ENCODE results near the gene TAF3. TPM values are rescaled to one million over a fixed set of nuclear protein-coding genes. Genes with fewer than 3 reads are reported as not detected.
"Not testable (repeated sequence)": the region's sequence is repeated elsewhere in the genome, so short reads cannot be mapped to it uniquely, and the experiment has no call there.

The TAF3 gene, protein sequence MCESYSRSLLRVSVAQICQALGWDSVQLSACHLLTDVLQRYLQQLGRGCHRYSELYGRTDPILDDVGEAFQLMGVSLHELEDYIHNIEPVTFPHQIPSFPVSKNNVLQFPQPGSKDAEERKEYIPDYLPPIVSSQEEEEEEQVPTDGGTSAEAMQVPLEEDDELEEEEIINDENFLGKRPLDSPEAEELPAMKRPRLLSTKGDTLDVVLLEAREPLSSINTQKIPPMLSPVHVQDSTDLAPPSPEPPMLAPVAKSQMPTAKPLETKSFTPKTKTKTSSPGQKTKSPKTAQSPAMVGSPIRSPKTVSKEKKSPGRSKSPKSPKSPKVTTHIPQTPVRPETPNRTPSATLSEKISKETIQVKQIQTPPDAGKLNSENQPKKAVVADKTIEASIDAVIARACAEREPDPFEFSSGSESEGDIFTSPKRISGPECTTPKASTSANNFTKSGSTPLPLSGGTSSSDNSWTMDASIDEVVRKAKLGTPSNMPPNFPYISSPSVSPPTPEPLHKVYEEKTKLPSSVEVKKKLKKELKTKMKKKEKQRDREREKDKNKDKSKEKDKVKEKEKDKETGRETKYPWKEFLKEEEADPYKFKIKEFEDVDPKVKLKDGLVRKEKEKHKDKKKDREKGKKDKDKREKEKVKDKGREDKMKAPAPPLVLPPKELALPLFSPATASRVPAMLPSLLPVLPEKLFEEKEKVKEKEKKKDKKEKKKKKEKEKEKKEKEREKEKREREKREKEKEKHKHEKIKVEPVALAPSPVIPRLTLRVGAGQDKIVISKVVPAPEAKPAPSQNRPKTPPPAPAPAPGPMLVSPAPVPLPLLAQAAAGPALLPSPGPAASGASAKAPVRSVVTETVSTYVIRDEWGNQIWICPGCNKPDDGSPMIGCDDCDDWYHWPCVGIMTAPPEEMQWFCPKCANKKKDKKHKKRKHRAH
- 7.7 TPM for total RNA-seq

DNA sequence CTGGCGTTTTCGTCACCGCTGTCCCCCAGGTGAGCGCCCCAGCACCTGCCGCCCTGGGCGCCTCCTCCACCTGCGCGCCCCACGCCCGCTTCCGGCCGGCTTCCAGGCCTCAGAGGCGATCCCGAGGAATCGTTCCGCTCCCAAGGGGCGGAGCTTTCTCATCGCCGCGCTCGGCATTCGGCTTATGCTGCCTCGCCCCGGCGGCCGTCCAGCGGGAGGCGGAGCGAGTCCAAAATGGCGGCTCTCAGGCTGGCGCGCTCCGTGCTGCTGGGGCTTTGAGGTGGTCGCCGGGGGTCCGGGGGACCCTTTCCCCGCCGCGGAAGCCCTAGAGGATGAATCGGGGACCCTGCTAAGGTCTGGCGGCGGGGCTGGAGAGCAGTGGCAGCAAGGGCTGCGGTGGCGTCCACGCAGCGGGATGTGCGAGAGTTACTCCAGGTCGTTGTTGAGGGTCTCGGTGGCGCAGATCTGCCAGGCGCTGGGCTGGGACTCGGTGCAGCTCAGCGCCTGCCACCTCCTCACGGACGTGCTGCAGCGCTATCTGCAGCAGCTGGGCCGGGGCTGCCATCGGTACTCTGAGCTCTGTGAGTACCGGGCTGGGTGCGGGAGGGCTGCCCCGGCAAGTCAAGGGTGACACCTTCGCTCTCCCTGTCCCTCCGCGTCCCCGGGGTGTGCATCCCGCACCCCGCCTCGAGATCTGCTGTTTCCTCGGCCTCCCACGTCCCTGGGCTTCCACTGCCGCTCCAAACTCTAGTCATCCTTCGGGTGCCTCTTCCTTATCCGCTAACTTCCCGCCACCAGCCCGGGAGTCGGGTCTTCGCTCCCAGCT is at the start of gene TAF3:
TSS of gene TAF3 (plus strand) at position 211 of the 826 bp plus-strand sequence. CDS start at position 416, 205 bp downstream.
- DNase-seq (ENCODE audit: low spot score): peak; percentile 91

DNA sequence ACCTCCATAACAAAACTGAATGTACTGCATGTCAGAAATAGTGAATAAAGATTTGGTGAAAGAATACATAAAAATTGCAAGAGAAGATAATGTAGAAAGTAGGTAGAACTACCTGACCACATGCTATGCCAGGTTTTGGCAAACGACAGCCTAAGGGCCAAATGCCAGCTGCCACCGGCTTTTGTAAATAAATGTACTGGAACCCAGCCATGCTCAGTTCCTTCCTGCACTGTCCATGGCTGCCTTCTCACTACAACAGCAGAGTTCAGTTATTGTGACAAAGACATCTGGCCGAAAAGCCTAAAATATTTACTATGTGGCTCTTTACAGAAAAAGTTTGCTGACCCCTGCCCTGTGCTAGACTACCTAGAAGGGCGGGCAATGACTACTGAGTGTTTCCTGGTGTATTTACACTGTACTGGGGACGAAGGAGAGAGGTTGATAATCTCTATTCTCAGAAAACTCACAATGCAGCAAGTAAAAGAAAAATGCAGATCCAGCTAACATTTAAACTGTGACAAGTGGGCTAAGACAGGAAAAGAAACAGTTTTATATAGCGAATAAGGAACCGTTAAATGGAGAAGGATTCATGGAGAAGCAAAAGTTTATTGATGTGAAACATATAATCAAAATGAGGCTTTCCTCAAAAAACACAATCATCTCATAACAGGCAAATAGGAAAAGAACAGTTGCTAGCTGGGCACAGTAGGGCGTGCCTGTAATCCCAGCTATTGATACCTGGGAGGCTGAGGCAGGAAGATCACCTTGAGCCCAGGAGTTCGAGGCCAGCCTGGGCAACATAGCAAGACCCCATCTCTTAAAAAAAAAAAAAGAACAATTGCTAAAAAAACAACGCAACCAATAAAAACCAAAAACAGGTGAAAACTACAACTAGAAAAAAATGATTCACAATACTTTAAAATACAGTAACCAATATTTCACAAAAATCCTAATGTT is 44.2 kb upstream of the TAF3 start:
- DNase-seq (ENCODE audit: low spot score): peak; percentile 68

DNA sequence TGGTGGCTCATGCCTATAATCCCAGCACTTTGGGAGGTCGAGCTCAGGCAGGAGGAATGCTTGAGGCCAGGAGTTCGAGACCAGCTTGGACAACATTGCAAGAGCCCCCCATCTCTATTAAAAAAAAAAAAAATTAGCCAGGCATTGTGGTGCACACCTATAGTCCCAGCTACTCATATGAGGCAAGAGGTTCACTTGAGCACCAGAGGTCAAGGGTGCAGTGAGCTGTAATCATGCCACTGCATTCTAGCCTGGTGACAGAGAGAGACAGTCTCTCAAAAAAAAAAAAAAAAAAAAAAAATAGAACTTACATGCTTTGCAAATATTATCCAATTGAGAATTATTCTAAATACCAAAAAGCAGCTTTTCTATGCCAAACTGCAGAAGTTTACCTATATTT is 41.5 kb upstream of the TAF3 start:
- no peak for DNase-seq (ENCODE audit: low spot score)

DNA sequence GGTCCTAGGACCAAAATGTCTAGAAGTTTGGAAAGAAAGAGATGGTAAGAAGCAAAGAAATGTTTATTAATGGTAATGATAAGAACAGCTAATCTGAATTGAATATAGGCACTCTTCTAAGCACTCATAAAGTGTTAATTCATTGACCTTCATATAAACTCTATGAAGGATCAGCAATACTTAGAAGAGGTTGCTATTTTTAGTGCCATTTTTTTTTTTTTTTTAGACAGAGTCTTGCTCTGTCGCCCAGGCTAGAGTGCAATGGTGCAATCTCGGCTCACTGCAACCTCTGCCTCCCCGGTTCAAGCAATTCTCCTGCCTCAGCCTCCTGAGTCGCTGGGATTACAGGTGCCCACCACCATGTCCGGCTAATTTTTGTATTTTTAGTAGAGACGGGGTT is 36.1 kb upstream of the TAF3 start:
- not testable (repeated sequence) for DNase-seq (ENCODE audit: low spot score)

DNA sequence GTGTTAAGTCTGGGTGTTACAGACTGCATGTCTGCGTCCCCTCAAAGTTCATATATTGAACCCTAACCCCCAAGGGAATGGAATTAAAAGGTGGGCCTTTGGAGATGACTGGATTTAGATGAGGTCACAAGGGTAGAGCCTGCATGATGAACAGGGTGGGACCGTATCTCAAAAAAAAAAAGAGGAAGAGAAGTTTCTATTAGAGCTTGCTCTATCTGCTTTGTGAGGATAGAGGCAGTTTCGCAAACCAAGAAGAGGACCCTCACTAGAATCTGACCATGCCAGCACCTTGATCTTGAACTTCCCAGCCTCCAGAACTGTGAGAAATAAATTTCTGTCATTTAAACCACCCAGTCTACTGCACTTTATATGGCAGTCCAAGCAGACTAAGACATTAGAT is 31.9 kb upstream of the TAF3 start:
- DNase-seq (ENCODE audit: low spot score): no peak

DNA sequence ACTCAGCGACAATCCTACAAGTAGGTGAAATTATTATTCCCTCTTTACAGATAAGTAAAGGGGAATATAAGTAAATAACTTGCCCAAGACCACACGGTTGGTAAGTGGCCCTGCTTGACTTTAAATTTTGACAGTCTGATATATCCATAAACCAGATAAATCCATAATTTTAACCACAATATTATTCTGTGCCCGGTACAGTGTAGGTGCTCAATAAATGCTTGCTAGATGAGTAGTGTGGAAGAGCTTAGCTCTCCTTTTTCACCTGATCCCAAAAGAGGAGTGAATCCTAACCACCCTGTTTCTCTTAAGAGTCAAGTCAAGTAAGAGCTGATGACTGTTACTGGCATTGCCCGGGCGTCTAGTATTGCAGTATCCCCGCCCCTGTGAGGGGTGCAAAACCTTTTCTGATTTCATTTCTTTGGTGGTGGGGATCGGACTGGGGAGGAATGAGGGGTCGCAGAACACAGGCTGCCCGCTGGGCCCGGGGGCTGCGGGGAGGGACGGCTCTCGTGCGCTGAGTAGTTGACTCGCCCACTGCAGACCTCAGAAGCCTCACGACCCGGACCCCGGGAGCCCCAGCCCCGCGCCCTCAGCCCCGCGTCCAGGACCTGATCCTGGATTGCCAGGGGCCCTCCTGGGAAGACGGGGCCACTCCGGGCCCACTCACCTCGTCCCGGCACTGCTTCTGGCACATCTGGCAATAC is 31.0 kb upstream of the TAF3 start:
- no peak for DNase-seq (ENCODE audit: low spot score)

DNA sequence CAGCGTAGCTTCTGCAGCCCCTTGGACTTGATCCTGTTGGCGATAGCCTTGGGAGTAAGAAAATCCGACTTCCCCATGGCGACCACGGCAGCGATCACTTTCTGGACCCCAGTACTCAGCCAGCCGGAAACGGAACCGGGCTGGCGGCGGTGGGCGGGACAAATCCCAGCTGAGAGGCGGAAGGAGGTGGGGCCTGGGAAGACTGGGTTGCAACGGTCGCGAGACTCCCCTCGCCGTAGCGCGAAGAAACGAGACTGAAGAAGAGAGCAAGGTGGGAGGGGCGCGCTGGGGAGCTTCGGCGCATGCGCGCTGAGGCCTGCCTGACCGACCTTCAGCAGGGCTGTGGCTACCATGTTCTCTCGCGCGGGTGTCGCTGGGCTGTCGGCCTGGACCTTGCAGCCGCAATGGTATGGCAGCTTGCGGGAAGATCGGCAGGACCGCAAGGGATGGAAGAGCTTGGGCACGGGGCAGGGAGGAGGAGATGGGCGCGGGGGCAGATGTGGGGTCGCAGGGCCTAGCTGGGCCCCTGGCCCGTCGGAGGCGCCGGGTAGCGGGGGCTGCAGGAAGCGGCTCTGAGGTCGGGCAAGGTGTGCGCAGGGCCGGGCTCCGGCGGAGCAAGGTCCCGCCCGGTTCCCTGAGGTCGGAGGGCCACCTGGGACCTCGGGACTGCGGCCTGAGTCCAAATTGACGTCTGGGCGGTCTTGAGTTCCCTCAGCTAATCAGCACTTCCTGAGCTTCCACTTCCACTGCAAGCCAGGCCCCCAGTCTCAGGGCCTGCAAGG is 30.3 kb upstream of the TAF3 start, which contains the start of the genes ATP5F1C and KIN:
TSS of gene ATP5F1C (plus strand) at position 321 of the 782 bp plus-strand sequence. CDS start at position 352, 31 bp downstream.
TSS of gene KIN (minus strand) at position 137 of the 782 bp plus-strand sequence. CDS start at position 77, 60 bp downstream.
- DNase-seq (ENCODE audit: low spot score): peak; percentile 98

DNA sequence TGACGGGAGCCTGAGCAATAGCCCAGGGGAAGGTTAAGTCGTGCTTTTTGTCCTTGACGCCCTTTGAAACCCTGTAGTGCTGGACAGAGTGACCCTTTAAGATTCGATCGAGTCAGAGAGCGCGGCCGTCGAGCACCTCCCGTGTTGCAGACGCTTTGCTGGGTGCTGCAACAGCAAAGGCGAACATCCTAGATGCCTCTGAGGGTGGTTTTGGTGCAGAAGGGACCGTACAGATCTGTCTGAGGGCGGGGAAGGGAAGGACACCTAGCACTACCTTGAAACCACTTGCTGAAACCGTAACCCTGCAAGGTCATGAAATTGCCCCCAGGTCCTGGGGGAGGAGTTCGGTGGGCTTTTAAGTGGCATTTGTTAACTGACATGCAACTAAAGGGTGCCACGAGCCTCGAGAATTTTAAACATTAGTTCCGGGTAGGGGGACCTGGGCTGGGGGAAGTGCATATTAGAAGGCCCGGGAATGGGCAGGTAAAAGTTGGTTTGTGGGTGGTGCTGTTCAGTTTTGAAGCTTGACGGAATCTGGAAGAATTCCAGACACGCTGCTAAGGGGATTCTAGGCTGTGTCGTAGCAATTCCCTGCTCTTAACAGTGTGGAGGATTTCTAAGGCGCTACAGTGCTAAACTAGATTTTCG is 29.5 kb upstream of the TAF3 start:
- DNase-seq (ENCODE audit: low spot score): no peak

DNA sequence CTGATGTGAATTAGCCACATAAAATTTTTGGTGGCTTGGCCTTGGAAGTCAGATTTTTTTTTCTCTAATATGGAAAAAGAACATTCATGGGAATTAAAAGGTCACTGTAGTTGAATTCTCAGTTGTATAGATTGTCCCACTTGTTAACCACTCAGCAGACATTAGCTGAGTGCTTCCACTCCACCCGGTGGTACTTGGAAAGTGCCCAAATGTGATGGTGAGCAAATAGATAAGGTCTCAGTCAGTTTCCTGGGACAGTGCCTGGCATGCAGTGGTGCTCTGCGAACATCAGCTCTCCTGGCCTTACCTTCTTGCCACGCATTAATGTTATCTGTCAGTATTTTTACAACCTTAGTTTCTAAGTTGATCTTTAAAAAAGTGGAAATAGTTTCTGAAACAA is 28.9 kb upstream of the TAF3 start:
- DNase-seq (ENCODE audit: low spot score): no peak

DNA sequence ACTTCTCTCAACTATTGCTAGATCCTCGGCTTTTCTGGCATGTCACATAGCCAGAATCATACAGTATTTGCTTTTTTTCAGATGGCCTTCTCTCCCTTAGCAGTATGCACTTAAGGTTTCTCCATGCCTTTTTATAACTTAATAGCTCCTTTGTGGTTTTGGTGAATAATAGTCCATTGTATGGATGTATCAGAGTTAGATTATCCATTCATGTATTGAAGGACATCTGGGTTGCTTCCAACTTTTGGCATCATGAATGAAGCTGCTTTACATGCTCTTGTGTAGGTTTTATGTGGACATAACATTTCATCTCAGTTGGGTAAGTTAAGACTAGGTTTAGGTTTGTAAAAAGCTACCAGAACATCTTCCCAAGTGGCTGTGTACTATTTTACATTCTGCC is 25.8 kb upstream of the TAF3 start:
- no peak for DNase-seq (ENCODE audit: low spot score)

DNA sequence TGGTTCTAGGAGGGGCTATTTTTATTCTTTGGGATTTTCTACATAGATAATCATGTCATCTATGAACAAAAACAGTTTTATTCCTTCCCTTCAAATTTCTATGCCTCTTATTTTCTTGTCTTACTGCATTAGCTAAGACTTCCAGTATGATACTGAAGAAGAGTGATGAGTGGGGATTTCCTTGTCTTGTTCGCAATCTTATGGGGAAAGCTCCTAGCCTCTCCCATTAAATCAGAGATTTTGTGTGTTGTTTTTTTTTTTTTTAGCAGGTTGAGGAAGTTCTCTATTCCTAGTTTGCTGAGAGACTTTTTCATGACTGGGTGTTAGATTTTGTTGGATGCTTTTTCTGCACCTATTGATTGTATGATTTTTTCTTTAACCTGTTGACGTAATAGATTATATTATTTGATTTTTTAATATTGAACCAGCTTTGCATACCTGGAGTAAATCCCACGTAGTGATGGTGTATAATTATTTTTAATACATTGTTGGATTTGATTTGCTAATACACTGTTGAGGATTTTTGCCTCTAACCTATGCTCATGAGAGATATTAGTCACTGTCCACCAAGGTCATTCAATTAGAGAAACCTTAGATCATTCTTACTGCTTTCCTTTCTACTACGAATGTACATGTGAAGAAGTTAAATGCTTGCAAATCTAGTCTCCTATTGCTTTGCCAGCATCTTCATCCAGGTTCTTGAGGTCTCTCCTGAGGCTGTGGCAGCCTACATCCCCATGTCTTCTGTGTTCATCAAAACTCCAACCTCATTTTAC is 23.9 kb upstream of the TAF3 start:
- DNase-seq (ENCODE audit: low spot score): no peak

DNA sequence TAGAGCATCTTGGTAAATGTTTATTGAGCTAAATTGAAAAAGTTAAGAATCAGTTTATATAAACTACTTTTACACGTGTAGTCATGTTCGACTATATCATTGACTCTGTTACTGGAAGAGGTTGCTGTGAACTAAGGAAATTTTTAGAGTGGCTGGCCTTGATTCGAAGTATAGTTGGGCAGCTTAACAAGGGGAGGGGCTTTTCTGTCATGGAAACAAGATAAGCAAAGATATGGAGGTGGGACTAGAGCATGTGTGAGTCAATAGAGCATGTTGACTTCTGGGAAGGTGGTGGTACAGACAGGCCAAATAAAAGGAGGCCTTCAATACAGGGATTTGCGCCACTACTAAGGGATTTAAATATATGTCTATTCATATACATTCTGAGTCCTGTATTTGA is 22.7 kb upstream of the TAF3 start:
- no peak for DNase-seq (ENCODE audit: low spot score)

DNA sequence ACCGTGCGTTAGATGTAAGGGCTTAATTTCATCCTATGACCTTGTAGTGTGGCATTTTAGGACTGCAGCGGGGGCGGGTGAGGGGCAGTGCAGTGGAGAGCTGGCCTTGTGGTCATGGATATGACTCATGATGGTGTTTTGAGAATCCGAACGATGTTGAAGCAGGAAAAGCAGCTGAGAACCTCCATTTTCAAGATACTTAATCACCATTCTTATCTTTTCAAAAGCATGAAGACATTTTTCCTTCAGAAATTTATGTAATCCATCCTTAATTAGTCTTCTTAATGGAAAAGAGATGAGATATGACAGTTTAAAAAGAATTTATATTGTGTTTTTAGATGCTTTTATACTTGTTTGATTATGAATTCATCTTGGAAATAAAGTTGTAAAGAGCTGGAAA is 20.7 kb upstream of the TAF3 start:
- DNase-seq (ENCODE audit: low spot score): no peak

DNA sequence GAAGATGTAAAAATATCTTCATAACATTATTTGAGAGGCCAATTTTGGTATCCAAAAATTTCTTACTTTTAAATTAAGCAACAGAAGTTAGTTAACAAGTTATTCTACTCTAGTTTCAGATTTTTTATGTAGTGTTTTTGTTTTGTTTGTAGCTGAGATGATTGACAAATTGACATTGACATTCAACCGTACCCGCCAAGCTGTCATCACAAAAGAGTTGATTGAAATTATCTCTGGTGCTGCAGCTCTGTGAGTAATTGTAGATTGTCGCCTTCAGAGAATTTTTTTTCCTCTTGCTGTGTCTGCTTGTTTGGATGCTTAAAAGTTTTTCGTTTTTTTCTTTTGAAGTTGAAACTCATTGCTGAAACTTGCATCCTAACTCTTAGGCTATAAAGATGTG is 15.7 kb upstream of the TAF3 start:
- DNase-seq (ENCODE audit: low spot score): no peak

DNA sequence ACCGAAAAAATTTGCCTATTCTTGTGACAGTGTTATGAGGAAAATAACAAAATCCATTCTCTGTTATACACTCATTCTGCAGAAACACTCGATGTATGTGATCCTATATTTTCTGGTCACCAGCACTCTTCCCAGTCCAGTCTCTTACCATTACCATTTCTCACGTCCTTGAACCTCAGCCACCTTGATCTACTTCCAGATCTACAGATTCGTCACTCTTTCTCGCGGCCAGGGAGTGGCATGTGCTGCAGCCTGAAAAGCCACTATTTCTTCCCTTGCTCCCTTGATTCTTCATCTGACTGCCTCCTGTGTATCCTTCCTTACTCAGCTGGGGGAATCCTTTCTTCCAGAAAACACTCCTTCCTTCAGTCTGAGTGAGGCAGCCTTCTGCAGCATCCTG is 14.1 kb upstream of the TAF3 start:
- no peak for DNase-seq (ENCODE audit: low spot score)

DNA sequence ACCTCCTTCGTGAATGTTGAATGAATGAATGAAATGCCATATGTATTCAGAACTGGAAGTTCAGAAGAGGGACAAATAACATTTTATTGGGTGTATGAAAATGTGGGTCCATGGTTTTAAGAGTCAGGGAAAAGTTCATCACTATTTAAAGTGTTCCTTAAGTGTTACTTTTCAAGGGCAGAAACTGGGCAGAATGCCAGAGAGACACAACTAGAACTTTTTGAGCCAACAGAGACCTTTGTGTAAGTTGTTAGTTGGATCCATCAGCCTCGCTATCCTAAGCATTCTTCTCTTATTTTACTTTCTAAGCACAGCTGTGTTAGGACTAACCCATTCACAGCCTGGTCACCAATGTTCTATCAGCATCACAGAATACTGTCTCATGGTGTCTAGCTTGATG is 13.6 kb upstream of the TAF3 start:
- DNase-seq (ENCODE audit: low spot score): no peak

DNA sequence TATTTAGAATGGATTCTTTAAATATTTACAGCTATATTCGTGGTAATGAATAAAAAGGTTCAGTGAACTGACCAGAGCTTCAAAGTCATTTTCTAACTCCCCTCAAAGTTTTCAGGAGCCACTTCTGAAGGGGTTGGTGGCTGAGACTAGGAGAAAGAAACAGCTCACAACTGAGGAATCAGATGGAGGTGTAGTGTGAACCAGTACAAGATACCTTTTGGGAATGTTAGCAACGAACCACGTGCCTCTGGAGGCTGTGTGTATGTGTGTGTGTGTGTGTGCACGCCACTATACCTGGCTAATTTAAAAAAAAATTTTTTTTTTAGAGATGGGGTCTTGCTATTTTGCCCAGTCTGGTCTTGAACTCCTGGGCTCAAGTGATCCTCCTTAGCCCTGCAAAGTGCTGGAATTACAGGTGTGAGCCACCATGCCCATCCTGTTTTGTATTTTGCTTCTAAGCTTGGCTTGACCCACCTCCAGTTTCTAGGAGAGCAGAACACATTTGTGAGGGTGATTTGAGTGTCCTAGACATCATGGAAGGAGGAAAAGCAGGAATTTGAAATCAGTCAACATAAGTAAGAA is 9.5 kb upstream of the TAF3 start:
- no peak for DNase-seq (ENCODE audit: low spot score)
